GM18502 (cell line): Measurements from ENCODE around the gene CTNND2.
A peak's percentile ranks its signal among the peaks of the same experiment; 100 is the strongest.
"Not testable (repeated sequence)": the region's sequence is repeated elsewhere in the genome, so short reads cannot be mapped to it uniquely, and the experiment has no call there.

Experiments used
- ATAC-seq: cut with Tn5 transposase; IDR thresholded peaks from one replicate; pipeline ENCODE4 v1.9.1; 2021; ENCODE audit warnings: mild to moderate bottlenecking; ENCODE audit not compliant: unreplicated experiment, poor library complexity

Gene CTNND2

DNA sequence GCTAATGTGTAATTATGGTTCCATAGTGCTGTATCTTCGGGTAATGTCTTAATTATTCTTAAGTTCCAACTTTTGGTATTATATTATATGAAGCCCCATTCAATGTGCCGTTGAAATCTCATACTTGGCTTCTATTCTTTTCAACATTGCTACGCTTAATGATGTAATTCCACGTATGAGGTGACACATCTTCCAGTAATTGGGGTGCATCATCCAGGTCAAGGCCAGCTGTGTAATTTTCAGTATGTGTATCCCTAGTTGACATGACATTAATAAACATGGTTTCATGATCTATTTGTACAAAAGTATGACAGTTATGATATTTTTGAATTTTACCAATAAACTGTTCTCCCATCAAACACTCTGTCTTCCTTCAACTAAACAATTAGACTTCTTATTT is 546.3 kb downstream of the CTNND2 start:
- no peak for ATAC-seq

DNA sequence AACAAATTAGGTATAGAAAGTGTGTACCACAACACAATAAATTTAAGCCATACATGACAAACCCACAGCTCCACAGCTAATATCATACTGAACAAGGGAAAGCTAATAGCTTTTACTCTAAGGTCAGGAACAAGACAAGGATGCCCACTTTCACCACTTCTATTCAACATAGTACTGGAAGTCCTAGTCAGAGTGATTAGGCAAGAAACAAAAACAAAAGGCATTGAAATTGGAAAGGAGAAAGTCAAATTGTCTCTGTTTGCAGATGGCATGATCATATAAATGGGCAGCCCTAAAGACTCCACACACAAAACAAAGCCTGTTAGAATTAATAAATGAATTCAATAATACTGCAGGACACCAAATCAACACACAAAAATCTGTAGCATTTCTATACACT is 548.8 kb downstream of the CTNND2 start:
- no peak for ATAC-seq

DNA sequence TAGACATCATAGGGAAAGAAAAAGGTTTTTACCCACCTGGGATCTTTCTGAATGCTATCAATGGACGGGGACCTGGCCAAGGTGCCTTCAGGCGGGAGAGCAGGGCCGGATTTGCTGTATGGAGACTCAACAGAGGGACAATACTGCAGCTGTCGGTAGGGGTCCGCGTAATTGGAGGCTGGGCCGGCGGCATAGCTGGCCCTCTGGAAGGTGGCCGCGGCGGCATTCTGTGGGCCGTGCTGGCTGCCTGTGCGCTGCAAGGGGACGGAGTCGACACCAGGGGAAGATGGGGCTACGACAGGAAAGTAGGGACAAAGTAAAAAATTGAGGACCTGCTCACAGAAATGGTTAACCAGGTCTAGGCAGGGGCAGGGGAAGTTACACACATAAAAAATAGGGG is 557.9 kb downstream of the CTNND2 start:
- no peak for ATAC-seq

DNA sequence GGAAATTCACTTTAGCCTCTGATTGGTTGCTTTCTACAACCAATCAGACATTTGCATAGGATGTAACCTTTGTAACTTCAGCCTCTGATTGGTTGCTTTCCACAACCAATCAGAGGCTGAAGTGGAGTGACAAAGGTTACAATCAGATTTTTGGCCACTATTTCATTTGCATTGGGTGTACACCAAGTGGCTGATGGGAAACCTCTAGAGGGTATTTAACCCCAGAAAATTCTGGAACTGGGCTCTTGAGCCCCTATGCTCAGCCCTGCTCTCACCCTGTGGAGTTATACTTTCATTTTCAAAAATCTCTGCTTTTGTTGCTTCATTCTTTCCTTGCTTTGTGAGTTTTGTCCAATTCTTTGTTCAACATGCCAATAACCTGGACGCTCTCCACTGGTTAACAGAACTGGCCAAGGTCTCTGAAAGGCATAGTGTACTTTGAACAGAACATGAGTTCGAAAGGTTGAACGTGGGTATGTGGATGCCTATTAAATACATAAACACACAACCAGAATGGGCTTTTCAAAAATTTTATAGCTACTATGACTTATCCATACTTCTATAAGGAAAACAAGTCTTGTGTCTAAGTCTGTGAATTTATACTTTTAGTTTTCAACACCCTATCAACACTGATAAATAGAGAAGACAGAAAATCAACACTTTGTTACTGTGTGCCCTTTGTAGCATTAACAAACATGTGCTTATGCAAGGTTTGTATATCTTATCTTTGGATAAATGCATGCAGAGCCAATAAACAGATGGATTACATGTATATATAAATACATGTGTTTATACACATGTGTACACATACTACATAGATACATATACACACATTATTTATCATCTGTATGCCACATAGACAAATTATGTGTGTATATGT is 568.1 kb downstream of the CTNND2 start:
- ATAC-seq, result no peak

DNA sequence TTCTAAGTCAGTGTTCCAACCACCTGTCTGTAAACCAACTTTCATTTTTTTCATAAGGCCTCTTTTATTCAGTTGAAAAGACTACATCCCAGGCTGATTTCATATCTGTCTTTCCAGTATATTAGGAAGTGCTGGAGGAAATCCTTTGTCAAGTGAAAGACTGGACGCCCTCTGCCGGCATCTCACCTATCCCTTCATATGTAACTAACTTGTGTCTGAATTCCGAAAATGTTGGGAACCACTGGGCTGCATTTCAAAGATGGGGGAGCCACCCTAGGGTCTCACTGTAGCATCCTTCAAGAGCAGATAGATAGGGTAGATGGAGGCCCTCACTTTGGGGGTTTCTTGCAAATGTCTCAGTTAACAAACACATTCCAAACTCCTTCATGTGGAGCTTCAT is 569.8 kb downstream of the CTNND2 start:
- no peak for ATAC-seq

DNA sequence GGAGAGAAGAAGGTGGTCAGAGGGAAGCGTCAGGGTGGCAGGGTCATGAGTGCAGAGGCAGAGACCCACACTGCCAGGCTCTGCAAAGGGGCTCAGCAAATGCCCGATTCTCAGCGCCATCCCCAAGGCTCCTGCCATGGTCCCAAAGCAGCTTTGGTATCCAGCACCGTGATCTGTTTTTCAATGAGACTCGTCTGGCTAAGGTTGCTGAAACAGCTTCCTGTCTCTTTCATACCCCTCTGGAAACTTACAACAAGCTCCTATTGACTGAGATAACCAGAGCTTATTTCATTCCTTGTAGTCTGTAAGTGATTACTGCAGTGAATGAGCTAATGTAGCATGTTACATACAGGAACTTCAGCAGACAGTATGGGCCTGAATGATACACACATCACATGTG is 574.6 kb downstream of the CTNND2 start:
- ATAC-seq, result no peak

DNA sequence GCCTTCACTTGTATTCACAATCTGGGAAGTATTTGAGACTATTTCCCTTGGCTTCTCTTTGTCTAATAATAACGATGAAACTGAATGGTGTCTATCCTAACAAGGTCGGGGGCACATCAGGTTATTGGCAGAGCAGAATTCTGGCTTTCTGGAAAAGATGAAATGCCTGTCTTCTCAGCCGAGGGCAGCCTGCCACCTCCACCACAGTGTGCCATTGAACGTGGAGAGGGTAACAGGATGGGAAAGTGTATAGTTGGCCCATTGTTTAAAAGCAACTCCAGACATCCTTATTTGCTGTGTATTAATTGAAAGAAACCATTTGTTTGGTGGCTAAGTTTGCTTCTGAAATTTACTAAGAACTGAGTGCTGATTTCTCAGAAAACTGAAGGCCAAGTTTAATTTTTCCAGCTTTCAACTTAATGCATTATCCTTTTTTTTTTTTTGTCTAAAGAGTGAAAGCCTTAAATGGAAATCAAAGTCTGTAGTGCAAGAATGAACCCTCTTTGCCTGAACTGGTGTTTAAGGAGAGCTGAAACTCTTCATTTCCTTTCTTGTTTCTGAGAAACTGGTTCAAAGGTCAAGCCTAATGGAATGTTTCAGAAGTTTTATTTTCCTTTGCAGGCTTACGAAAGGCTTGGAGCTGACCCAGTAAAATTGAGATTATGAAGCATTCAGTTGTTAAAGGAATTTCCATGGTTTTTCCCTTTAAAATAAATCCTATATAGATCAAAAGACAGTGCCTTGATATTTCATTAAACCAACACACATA is 579.5 kb downstream of the CTNND2 start:
- no peak for ATAC-seq

DNA sequence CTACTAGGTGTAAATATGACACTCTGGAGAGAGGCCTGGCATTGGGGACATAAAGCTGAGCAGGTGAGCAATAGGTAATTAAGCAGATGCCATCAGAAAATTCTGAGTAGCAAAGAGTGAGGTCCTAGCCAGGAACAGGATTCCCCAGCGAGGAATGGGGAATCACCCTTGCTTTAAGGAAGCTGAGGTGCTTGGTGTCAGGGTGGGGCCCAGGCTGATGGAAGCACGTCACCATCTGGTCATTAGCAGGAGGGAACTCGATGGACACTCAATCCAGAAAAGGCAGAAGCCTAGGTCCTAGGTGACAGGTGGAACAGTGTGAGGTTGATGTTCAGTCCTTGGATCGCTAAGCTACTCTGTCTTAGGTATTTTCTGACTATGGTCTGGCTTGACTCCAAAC is 580.5 kb downstream of the CTNND2 start:
- no peak for ATAC-seq

DNA sequence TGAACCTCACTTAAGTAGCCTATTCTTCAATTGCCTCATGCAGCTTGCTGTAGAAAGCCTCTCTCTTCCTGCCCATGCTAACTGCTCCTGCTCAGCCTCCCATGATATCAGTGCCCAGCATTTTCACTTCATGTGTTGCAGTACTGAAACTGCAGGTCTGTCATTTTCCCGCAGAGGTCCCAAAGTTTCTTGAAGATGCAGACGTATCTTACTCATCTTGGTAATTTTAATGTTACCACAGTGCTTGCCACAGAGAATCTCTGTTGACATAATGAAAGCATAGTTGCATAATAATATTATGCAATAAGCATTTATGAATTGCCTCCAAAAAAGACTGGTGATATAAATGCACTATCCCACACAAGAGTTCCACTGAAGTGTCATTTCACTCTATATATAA is 582.1 kb downstream of the CTNND2 start:
- peak; percentile 80 for ATAC-seq

DNA sequence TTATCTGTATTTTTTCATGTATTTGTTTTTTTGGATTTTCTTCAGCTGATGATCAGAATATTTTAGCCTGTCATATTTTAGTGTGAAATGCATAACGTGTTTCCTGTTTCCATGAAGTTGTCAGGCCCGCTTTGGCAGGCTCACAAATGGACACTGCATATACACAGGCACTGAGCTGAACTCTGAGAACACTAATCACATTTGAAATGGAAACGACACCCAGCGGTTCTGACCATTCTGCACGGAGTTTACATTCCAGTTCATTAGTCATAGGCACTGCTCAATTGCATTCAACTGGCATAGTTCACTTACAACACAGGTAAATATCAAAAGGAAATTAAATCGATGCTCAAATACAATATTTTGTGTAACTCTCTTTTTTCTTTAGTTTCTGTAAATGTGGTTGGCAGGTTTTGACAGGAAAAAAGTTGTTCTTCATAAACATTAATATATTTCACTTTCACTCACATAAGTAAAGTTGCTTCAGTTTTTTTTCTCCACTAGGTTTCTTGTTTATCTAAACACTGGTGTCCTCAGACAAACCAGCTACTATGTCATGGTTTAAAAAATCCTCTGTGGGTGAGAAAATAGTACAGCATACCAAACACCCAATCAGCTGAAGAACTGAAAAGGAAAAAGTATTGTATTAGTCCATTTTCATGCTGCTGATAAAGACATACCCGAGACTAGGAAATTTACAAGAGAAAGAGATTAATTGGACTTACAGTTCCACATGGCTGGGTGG is 584.2 kb downstream of the CTNND2 start:
- no peak for ATAC-seq

DNA sequence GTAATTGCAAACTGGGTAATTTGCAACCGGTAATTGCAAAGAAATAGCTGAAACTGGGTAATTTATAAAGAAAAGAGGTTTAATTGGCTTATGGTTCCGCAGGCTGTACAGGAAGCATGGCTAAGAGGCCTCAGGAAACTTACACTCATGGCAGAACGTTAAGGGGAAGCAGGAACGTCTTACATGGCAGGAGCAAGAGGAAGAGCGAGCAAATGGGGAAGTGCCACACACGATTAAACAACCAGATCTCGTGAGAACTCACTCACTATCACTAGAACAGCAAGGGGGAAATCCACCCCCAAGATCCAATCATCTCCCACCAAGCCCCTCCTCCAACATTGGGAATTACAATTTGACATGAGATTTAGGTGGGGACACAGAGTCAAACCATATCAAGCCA is 590.6 kb downstream of the CTNND2 start:
- not testable (repeated sequence) for ATAC-seq

DNA sequence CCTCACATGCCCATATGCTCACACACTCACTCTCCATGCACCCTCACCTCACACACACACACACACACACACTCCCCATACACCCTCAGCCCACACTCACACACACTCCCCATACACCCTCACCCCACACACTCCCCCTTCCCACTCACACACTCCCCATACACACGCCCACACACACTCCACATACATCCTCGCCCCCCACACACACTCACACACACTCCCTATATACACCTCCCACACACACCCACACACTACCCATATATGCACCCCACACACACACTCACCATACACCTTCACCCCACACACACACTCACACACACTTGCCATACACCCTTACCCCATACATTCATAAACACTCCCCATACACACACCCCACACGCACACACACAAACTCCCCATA is 592.5 kb downstream of the CTNND2 start:
- no peak for ATAC-seq

DNA sequence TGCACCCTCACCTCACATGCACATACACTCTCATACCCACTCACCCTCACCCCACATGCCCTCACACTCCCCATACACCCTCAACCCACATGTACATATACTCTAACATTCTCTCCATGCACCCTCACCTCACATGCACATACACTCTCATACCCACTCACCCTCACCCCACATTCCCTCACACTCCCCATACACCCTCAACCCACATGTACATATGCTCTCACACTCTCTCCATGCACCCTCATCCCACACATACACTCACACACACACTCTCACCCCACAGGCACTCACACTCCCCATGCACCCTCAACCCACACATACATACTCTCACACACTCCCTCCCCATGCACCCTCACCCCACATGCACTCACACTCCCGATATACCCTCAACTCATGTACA is 593.0 kb downstream of the CTNND2 start:
- ATAC-seq, result no peak

DNA sequence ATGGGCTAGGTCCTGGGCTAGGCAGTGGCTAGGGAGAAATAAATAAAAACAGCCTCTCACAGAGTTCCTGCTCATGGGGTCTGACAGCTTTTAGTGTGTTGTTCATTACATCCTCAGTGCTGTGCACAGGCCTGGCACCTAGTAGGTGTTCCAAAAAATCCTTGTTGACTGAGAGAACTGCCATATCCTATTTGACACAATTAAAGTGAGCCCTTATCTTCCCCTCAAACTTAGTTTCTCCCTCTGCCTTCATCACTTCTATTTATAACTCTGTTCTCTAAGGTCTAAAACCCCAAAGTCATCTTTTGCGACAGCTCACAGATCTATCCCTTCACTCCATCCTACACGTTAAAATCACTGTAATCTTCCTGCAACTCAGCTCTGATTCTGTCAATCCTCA is 594.1 kb downstream of the CTNND2 start:
- no peak for ATAC-seq

DNA sequence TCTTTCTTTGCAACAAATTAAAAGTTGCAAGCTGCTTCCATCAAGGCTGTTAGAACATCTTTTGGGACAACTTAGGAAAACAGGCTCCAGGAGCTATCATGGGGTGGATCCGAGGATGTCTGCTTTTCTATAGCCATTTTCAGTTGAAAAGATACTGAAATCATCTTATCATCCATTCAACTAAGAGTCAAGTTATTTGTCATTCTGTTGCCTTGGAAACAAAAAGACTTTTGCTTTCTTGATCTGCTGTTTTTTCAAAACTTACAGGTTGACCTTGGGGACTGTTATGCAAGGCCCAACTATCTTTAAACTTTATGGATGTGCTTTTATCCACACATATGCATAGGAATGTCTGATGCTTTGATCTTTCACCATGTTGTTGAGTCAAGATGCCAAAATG is 597.9 kb downstream of the CTNND2 start:
- no peak for ATAC-seq

DNA sequence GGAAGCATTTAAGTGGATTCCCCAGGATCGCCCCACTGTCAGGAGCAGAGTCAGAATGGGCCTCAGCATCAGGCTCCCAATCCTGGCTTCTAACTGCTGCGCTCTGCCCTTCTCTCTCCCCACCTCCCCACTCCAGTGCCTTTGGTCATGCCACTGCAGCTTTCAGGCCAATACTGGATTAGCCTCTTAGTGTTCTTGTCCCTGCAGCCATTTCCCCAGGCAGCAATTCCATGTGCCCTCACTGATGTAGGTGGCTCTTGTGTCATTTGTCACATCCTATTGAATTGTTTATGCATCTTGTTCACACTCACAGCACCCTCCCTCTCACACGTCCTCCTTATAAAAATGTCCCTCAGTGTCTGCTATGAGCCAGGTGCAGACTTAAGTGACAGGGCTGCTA is 599.0 kb downstream of the CTNND2 start:
- no peak for ATAC-seq

DNA sequence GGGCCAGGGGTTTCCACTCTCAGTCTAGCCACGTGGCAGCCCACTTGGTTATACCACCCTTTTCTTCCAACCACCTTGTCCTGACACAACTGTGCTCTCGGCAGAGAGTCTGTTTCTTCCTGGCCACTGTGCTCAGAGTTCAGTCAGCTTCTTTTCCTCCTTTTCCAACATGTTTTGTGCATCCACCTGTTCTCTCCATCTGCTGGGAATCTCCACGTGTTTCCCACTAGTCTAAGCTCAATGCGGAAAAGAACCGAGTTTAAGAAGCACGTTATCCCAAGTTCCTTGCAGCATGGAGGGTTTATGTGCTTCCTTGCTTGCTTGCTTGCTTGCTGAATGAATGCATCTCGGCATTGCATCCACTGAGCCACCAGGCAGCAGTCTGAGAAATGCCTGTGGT is 599.6 kb downstream of the CTNND2 start:
- ATAC-seq, result no peak

DNA sequence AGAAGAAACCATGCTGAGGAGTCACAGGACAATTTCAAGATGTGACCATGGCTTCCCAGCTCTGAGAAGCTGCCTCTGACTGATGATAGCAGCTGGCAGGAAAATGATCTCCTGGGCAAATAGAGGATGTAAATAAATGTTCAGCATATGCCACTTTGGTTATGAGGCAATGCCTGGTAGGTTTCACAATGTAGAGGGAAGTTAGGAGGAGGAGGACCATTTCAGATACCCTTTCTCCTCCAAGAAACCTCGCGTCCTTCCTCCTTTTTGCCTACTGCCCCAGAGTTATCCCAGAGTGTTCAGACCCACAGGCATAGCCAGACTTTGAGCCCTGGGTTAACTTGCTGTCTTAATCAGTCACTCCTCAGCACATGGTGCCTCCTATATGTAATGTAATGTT is 601.6 kb downstream of the CTNND2 start:
- ATAC-seq, result no peak

DNA sequence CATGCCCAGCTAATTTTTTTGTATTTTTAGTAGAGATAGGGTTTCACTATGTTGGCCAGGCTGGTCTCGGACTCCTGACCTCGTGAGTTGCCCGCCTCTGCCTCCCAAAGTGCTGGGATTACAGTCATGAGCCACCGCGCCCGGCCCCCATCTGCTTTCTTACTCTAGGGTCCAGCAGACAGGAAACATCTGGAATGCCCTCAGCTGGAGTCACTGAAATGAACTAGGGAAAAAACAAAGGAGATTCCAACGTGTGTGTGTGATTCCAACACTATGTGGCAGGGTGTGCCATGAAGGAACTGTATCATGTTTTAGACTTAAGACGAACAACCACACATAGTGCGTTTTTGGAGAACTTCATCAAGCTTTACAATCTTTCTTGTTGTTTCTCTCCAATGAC is 603.1 kb downstream of the CTNND2 start:
- no peak for ATAC-seq

DNA sequence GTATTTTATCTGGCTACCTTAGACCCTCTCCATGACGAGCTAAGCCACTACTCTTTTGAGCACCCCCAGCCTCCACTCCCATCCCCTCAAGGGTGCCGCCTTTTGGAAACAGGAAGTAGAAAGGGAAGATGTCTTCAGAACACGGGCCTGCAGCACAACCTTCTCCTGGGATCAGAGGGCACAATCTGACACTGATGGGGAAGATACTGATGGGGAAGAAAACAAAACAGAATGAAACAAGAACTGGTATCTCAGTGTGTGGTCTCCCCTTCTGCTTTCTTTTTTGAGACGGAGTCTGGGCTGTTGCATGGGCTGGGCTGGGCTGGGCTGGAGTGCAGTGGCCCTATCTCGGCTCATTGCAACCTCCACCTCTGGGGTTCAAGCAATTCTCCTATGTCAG is 603.5 kb downstream of the CTNND2 start:
- ATAC-seq, result no peak

DNA sequence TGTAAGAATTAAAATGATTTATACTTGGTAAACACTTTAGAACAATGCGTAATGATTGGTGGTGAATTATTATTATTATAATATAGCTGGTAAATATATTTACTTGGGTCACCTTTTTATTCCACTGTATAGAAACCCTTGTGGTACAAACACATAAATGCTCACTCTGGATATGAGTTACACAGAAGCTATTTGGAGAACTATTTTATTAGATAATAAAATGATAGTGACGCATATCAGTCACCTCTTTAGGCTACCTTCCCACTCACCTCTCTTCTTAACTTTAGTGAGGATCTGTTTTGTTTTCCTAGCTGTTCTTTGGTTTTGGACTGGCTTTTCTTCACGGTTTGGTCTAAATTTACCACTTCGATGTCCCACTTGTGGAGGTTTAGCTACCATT is 605.4 kb downstream of the CTNND2 start:
- no peak for ATAC-seq
